GM18873 (cell line): ENCODE data around the gene U2AF2.

Experiments used
- ATAC-seq: cut with Tn5 transposase; IDR thresholded peaks from one replicate; pipeline ENCODE4 v1.9.1; 2021; ENCODE audit warnings: mild to moderate bottlenecking, moderate library complexity, moderate number of reproducible peaks; ENCODE audit not compliant: unreplicated experiment, low FRiP score

U2AF2 gene

GRCh38 chr19:55621205-55621672 lies 33.6 kb upstream of the U2AF2 start:
- no peak for ATAC-seq

GRCh38 chr19:55621673-55622231 lies 33.1 kb upstream of the U2AF2 start:
- ATAC-seq = no peak

- ATAC-seq = no peak
Measured at GRCh38 chr19:55622242-55622969, 32.4 kb upstream of the U2AF2 start.

- ATAC-seq = no peak
Measured at GRCh38 chr19:55623130-55623529, 31.7 kb upstream of the U2AF2 start.

- no peak for ATAC-seq
Measured at GRCh38 chr19:55623561-55623960, 31.3 kb upstream of the U2AF2 start.

- no peak for ATAC-seq
Measured at GRCh38 chr19:55624109-55625003, 30.5 kb upstream of the U2AF2 start, which contains the start of gene ZNF784. Gene ZNF784 (minus strand): TSS chr19:55624566. CDS start chr19:55624561, 5 bp downstream.

- no peak for ATAC-seq
Measured at GRCh38 chr19:55625004-55625326, 29.9 kb upstream of the U2AF2 start.

- ATAC-seq = no peak
Measured at GRCh38 chr19:55626350-55626749, 28.5 kb upstream of the U2AF2 start.

- ATAC-seq = no peak
Measured at GRCh38 chr19:55632463-55632834, 22.4 kb upstream of the U2AF2 start.

GRCh38 chr19:55633861-55634260 lies 21.0 kb upstream of the U2AF2 start:
- no peak for ATAC-seq

GRCh38 chr19:55635334-55635717 lies 19.5 kb upstream of the U2AF2 start:
- no peak for ATAC-seq

- no peak for ATAC-seq
Measured at GRCh38 chr19:55635856-55636440, 18.9 kb upstream of the U2AF2 start.

- ATAC-seq = no peak
Measured at GRCh38 chr19:55636723-55637122, 18.1 kb upstream of the U2AF2 start.

- no peak for ATAC-seq
Measured at GRCh38 chr19:55637534-55637933, 17.3 kb upstream of the U2AF2 start.

GRCh38 chr19:55638864-55639359 lies 15.9 kb upstream of the U2AF2 start:
- no peak for ATAC-seq

- ATAC-seq = no peak
Measured at GRCh38 chr19:55640043-55640576, 14.7 kb upstream of the U2AF2 start.

- no peak for ATAC-seq
Measured at GRCh38 chr19:55640577-55641425, 14.0 kb upstream of the U2AF2 start, which contains the start of gene ZNF580. Gene ZNF580 (plus strand): TSS chr19:55641002. CDS start chr19:55642509, 1,507 bp downstream.

GRCh38 chr19:55641426-55642152 lies 13.2 kb upstream of the U2AF2 start:
- no peak for ATAC-seq
